GM23248 (cell line): Measurements from ENCODE around the gene SCAMP2. TPM values are rescaled to one million over a fixed set of nuclear protein-coding genes. Genes with fewer than 3 reads are reported as not detected.

Source experiments
- DNase-seq: peaks from one replicate; pipeline ENCODE4 v3.0.0-alpha.2; 2015
- H2AFZ ChIP-seq: fragments of 200-600 bp; sonication (generic); 2 replicates; pipeline ENCODE4 v1.6.1; 2016; ENCODE audit warnings: antibody characterized with exemption
- H3F3A ChIP-seq: fragments of 200-600 bp; sonication (generic); 2 replicates; pipeline ENCODE4 v1.6.1; 2016; ENCODE audit warnings: mild to moderate bottlenecking, antibody characterized with exemption, mixed run types; ENCODE audit not compliant: insufficient read depth
- H3K27ac ChIP-seq: fragments of 200-600 bp; sonication (generic); 2 replicates; pipeline ENCODE4 v1.5.1; 2016; ENCODE audit warnings: mild to moderate bottlenecking
- H3K27me3 ChIP-seq: fragments of 200-600 bp; sonication (generic); replicated peaks from 2 replicates; pipeline ENCODE4 v1.6.1; 2016; ENCODE audit warnings: mild to moderate bottlenecking; ENCODE audit not compliant: insufficient read depth
- H3K36me3 ChIP-seq: fragments of 200-600 bp; sonication (generic); 2 replicates; pipeline ENCODE4 v1.6.1; 2016; ENCODE audit warnings: low read depth, mild to moderate bottlenecking
- H3K4me1 ChIP-seq: fragments of 200-600 bp; sonication (generic); 2 replicates; pipeline ENCODE4 v1.6.1; 2016; ENCODE audit warnings: mild to moderate bottlenecking; ENCODE audit not compliant: insufficient read depth
- H3K4me2 ChIP-seq: fragments of 200-600 bp; sonication (generic); one replicate; pipeline ENCODE4 v1.6.1; 2016; ENCODE audit warnings: mild to moderate bottlenecking; ENCODE audit not compliant: unreplicated experiment
- H3K4me3 ChIP-seq: fragments of 200-600 bp; sonication (generic); 2 replicates; pipeline ENCODE4 v1.5.1; 2016; ENCODE audit warnings: mild to moderate bottlenecking
- H3K79me2 ChIP-seq: fragments of 200-600 bp; sonication (generic); 2 replicates; pipeline ENCODE4 v1.6.1; 2016; ENCODE audit warnings: mild to moderate bottlenecking; ENCODE audit not compliant: insufficient read depth
- H3K9ac ChIP-seq: fragments of 200-600 bp; sonication (generic); 2 replicates; pipeline ENCODE4 v1.6.1; 2016; ENCODE audit warnings: mild to moderate bottlenecking
- H3K9me2 ChIP-seq: fragments of 200-600 bp; sonication (generic); 2 replicates; pipeline ENCODE4 v1.6.1; 2016; ENCODE audit warnings: mixed run types, mild to moderate bottlenecking, moderate library complexity; ENCODE audit not compliant: insufficient read depth
- H3K9me3 ChIP-seq: fragments of 200-600 bp; sonication (generic); one replicate; pipeline ENCODE4 v1.6.1; 2017; ENCODE audit warnings: low read depth
- H4K20me1 ChIP-seq: fragments of 200-600 bp; sonication (generic); 2 replicates; pipeline ENCODE4 v1.6.0; 2016; ENCODE audit not compliant: insufficient read depth
- EZH2 ChIP-seq: fragments of 200-600 bp; sonication (generic); IDR thresholded peaks from 2 replicates; pipeline ENCODE4 v1.6.1; 2018; ENCODE audit warnings: antibody characterized with exemption, mild to moderate bottlenecking; ENCODE audit not compliant: insufficient read depth, poor library complexity, severe bottlenecking
- EZH2phosphoT487 ChIP-seq: fragments of 200-600 bp; sonication (generic); IDR thresholded peaks from 2 replicates; pipeline ENCODE4 v1.6.1; 2018; ENCODE audit warnings: antibody characterized with exemption, moderate library complexity, mild to moderate bottlenecking, low read depth; ENCODE audit not compliant: insufficient read depth
- WGBS, 2 experiments: methylation state at CpG; one replicate each; pipeline ENCODE4 v1.1.6; 2015 to 2017; ENCODE audit warnings: low lambda C conversion rate in 2 of 2, low coverage in 1 of 2; ENCODE audit errors: missing lambda C conversion rate in 2 of 2; 5-methylcytosine and 5-hydroxymethylcytosine counted together
- in situ Hi-C: fragments of 300-500 bp; cut with MboI; formaldehyde crosslinking; loops from 2 replicates; pipeline ENCODE4 v1.15.0; 2020
- polyA plus RNA-seq: library from polyadenylated mRNA; unstranded; fragments of >200 nt; fragmentation: Nextera tagmentation; extraction: Ambion mirVana; gene quantifications from 2 replicates; pipeline ENCODE4 v1.2.1, GENCODE V29; 2016
- total RNA-seq: library from RNA; depleted of rRNA; stranded (reverse); fragments of >200 nt; shearing (Covaris generic); gene quantifications from 2 replicates; pipeline ENCODE4 v1.2.3, GENCODE V29; 2014

SCAMP2 gene
- total and polyA plus RNA-seq, 2 experiments from 2014 or later: 28.7 to 83.0 TPM

DNA sequence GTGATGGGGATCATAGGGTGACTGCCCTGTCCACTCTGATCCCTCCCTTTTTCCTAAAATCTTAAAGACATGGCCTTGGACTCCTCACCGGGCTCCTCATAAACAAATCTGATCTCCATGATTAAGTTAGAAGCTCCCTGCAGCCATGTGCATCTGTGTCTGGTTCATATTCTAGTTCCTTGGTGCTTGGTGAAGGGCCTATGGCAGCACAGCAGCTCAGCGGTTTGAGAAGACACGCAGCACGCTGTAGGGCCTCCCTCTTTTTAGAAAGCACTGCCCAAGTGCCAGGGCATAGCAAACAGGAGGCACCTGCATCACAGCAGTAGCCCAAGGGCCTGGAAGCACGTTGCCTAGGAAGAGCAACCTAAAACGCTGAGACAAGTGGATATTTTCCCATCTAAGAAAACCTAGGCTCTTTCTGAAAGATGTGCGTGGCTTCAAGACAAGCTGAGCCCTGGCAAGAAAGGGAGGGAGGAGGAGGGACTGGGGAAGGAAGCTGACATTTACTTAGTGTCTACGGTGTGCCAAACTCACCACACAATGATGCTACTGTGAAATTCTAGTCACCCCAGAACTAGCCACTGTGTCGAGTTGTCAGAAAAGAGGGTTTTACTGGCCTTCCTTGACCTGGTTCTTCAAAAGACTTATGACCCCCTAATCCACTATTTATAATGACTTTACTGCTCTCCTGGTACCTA is 15.3 kb downstream of the SCAMP2 start:
- 73 to 74% methylated on average over 9 of the region's 9 CpGs for WGBS, 2 experiments
- no peak for DNase-seq
- peaks cover under 1% of the 10 kb centered on the region; the same call in 1 of the 2 replicates for H3K4me1 ChIP-seq
- H3K27ac ChIP-seq: no peak overlapping the region
- H3K9me3 ChIP-seq: no peaks in the 10 kb centered on the region
- no peak overlapping the region for H3K9ac ChIP-seq
- H3K27me3 ChIP-seq: no peaks in the 10 kb centered on the region
- in situ Hi-C loops: no loop called here
- H2AFZ ChIP-seq: no peak overlapping the region
- H3K36me3 ChIP-seq: no peaks in the 10 kb centered on the region
- peaks cover 6% of the 10 kb centered on the region; the same call in 1 of the 2 replicates for H3F3A ChIP-seq
- H3K9me2 ChIP-seq: no peaks in the 10 kb centered on the region
- no peak overlapping the region for H3K4me3 ChIP-seq
- H4K20me1 ChIP-seq: 0 out of 2 replicates have a peak, but pooled peaks cover under 1% of the 10 kb centered on the region
- H3K4me2 ChIP-seq: no peak overlapping the region
- H3K79me2 ChIP-seq: peaks cover 79% of the 10 kb centered on the region
- TF ChIP-seq EZH2phosphoT487: no peak
- no peak for TF ChIP-seq EZH2

DNA sequence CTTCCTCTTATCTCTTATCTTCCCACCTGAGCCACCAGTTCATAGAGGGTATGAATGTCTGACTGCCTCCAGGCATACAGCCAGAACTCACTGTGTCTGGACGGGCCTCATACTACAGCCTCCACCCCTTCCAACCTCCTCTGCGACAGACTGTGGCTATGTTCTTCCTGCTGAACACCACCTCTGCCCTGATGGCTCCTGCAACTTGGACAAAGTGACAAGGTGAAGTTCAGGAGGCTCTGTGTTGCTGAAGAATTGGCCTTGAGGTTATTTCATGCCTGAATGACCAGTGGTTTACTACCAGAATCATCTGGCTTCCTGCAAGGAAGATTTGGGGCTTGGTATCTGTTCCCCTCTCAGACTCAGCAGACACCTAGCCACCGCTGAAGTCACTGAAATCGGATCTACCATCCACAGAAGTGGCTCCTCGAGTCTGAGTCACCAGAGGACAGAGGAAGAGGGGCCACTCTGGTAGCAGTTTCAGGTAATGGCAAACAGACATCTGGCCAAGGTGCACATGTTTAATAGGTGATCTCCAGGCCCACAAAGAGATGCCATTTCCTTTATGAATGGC is 16.0 kb downstream of the SCAMP2 start:
- no peaks in the 10 kb centered on the region for H3K36me3 ChIP-seq
- H4K20me1 ChIP-seq: no peaks in the 10 kb centered on the region

DNA sequence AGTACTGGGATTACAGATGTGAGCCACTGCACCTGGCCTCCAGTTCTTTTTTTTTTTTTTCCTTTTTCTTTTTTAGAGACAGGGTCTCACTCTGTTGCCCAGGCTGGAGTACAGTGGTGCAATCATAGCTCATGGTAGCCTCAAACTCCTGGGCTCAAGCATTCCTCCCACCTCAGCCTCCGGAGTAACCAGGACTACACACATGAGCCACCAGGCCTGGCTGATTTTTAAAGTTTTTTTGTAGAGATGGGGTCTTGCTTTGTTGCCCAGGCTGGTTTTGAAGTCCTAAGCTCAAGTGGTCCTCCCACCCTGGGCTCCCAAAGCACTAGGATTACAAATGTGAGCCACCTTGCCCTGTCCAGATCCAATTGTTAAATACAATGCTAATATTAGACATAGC is 16.6 kb downstream of the SCAMP2 start:
- Histone ChIP-seq H3K9me2 (no peaks in the 10 kb centered on the region), H3K79me2 (peaks cover 74% of the 10 kb centered on the region), H3K27me3 (no peaks in the 10 kb centered on the region), H3K4me2 (no peak overlapping the region), H3K36me3 (no peaks in the 10 kb centered on the region), H3K9ac (no peak overlapping the region), H3K4me1 (no peaks in the 10 kb centered on the region), H3F3A (no peaks in the 10 kb centered on the region), H2AFZ (no peak overlapping the region), H3K4me3 (no peak overlapping the region), H4K20me1 (no peaks in the 10 kb centered on the region), H3K27ac (no peak overlapping the region), H3K9me3 (no peaks in the 10 kb centered on the region)
- 100% methylated on average over 1 of the region's 1 CpG for WGBS, 2 experiments
- TF ChIP-seq EZH2 (no peak), EZH2phosphoT487 (no peak)
- in situ Hi-C loops: no loop called here
- DNase-seq: no peak

More for the DNA sequence above, 16.0 kb downstream of the SCAMP2 start:
- TF ChIP-seq EZH2phosphoT487 (no peak), EZH2 (no peak)
- Histone ChIP-seq H3K9me3 (no peaks in the 10 kb centered on the region), H3K4me2 (no peak overlapping the region), H3K4me1 (no peaks in the 10 kb centered on the region), H3K79me2 (peaks cover 79% of the 10 kb centered on the region), H3K27me3 (no peaks in the 10 kb centered on the region), H3K9ac (no peak overlapping the region), H3K27ac (no peak overlapping the region), H3F3A (no peaks in the 10 kb centered on the region), H3K4me3 (no peak overlapping the region), H2AFZ (no peak overlapping the region), H3K9me2 (no peaks in the 10 kb centered on the region)
- DNase-seq: no peak
- in situ Hi-C loops: no loop called here
- WGBS, 2 experiments: 74 to 84% methylated on average over 5 of the region's 5 CpGs

DNA sequence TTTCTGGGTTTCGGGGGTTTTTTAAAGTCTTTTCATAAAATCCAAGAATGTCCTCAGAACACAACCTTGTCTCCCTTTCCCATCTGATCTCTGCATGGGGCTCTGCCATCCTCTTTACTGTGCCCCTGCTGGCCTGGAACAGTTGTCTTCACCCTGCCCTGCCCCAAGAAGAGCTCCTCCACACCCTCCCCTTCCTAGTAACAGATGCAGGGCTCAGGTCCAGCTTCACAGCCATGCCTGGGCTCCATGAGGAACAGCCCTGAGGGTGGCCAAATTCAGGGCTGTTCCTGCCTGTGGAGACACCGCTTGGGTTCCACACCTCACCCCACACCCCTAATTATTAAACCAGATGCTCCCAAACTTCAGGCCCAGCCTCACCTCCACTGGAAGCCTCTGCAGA is 17.3 kb downstream of the SCAMP2 start:
- no peaks in the 10 kb centered on the region for H3K36me3 ChIP-seq
- H3K9me3 ChIP-seq: no peaks in the 10 kb centered on the region
- peaks cover 67% of the 10 kb centered on the region for H3K79me2 ChIP-seq
- DNase-seq: no peak
- no peaks in the 10 kb centered on the region for H3K4me1 ChIP-seq
- H3K4me3 ChIP-seq: no peak overlapping the region
- H3K27me3 ChIP-seq: no peaks in the 10 kb centered on the region
- H3K9ac ChIP-seq: no peak overlapping the region
- no peaks in the 10 kb centered on the region for H3F3A ChIP-seq
- H3K27ac ChIP-seq: no peak overlapping the region
- TF ChIP-seq EZH2 (no peak), EZH2phosphoT487 (no peak)
- no peaks in the 10 kb centered on the region for H4K20me1 ChIP-seq
- 40 to 59% methylated on average over 2 of the region's 2 CpGs for WGBS, 2 experiments
- H3K9me2 ChIP-seq: no peaks in the 10 kb centered on the region
- H3K4me2 ChIP-seq: no peak overlapping the region
- no peak overlapping the region for H2AFZ ChIP-seq
- in situ Hi-C loops: no loop called here
